ENCODE results near the gene PEX14.

DNA sequence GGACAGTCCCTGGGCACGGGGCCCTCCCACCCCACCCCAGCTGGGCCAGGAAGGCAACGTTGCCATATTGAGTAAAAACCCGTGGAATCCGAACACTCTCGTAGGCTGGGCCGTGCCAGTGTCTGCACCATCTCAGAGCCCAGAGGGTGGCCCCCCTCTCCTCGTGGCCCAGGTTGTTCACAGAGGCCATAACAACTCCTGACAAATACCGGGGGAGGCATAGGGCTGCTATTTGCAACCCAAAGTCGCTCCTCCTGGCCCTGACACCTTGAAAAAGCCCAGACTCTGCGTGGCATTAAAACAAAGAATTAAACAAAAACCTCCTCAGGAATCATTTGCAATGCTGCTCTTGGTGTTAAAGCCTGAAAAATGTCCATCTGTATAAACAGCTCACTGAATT is 180.3 kb downstream of the PEX14 start:
- TF ChIP-seq, protein P1, sequence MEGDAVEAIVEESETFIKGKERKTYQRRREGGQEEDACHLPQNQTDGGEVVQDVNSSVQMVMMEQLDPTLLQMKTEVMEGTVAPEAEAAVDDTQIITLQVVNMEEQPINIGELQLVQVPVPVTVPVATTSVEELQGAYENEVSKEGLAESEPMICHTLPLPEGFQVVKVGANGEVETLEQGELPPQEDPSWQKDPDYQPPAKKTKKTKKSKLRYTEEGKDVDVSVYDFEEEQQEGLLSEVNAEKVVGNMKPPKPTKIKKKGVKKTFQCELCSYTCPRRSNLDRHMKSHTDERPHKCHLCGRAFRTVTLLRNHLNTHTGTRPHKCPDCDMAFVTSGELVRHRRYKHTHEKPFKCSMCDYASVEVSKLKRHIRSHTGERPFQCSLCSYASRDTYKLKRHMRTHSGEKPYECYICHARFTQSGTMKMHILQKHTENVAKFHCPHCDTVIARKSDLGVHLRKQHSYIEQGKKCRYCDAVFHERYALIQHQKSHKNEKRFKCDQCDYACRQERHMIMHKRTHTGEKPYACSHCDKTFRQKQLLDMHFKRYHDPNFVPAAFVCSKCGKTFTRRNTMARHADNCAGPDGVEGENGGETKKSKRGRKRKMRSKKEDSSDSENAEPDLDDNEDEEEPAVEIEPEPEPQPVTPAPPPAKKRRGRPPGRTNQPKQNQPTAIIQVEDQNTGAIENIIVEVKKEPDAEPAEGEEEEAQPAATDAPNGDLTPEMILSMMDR (IDR thresholded peaks at IDR 0.05) = no peak
- TF ChIP-seq TCF7L2 (IDR thresholded peaks at IDR 0.05; ENCODE audit: low read depth, low read length) = no peak
- TF ChIP-seq POLR2AphosphoS5 (IDR thresholded peaks at IDR 0.05; ENCODE audit: low read depth, low read length) = no peak
- TF ChIP-seq, protein P2, sequence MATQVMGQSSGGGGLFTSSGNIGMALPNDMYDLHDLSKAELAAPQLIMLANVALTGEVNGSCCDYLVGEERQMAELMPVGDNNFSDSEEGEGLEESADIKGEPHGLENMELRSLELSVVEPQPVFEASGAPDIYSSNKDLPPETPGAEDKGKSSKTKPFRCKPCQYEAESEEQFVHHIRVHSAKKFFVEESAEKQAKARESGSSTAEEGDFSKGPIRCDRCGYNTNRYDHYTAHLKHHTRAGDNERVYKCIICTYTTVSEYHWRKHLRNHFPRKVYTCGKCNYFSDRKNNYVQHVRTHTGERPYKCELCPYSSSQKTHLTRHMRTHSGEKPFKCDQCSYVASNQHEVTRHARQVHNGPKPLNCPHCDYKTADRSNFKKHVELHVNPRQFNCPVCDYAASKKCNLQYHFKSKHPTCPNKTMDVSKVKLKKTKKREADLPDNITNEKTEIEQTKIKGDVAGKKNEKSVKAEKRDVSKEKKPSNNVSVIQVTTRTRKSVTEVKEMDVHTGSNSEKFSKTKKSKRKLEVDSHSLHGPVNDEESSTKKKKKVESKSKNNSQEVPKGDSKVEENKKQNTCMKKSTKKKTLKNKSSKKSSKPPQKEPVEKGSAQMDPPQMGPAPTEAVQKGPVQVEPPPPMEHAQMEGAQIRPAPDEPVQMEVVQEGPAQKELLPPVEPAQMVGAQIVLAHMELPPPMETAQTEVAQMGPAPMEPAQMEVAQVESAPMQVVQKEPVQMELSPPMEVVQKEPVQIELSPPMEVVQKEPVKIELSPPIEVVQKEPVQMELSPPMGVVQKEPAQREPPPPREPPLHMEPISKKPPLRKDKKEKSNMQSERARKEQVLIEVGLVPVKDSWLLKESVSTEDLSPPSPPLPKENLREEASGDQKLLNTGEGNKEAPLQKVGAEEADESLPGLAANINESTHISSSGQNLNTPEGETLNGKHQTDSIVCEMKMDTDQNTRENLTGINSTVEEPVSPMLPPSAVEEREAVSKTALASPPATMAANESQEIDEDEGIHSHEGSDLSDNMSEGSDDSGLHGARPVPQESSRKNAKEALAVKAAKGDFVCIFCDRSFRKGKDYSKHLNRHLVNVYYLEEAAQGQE (IDR thresholded peaks at IDR 0.05; ENCODE audit: insufficient read depth in 1 of 2, low read depth in 2 of 2, low read length in 1 of 2) = no peak
- no peak for TF ChIP-seq SIN3A (IDR thresholded peaks at IDR 0.05; ENCODE audit: borderline replicate concordance, insufficient read depth, low read depth, low read length)

Measured in Panc1 (cell line).